H9 (cell line): Measurements from ENCODE around the gene WDFY3. TPM values are rescaled to one million over a fixed set of nuclear protein-coding genes. Genes with fewer than 3 reads are reported as not detected.

Source experiments
- DNase-seq: peaks from one replicate; pipeline ENCODE4 v3.0.0-alpha.2; 2017
- H2AFZ ChIP-seq: one replicate; pipeline ENCODE4 v1.6.1; 2013; ENCODE audit warnings: mild to moderate bottlenecking, low read length, control low read depth, moderate library complexity
- H2AK5ac ChIP-seq: 2 replicates; pipeline ENCODE4 v1.6.1; 2013; ENCODE audit warnings: low read length, control low read depth, mixed read lengths; ENCODE audit not compliant: insufficient read length
- H2BK120ac ChIP-seq: one replicate; pipeline ENCODE4 v1.6.1; 2013; ENCODE audit warnings: low read depth, mild to moderate bottlenecking, low read length, control low read depth, inconsistent platforms; ENCODE audit not compliant: poor library complexity, severe bottlenecking
- H2BK12ac ChIP-seq: 2 replicates; pipeline ENCODE4 v1.6.1; 2013; ENCODE audit warnings: low read length, control low read depth, mixed read lengths, low read depth; ENCODE audit not compliant: insufficient read length
- H2BK15ac ChIP-seq: 2 replicates; pipeline ENCODE4 v1.6.1; 2013; ENCODE audit warnings: low read depth, low read length, control low read depth
- H2BK20ac ChIP-seq: one replicate; pipeline ENCODE4 v1.6.1; 2013; ENCODE audit warnings: low read depth, mild to moderate bottlenecking, low read length, control low read depth, inconsistent platforms; ENCODE audit not compliant: poor library complexity, severe bottlenecking
- H2BK5ac ChIP-seq: 2 replicates; pipeline ENCODE4 v1.6.1; 2013; ENCODE audit warnings: low read length, control low read depth, mixed read lengths; ENCODE audit not compliant: insufficient read length
- H3K14ac ChIP-seq: 2 replicates; pipeline ENCODE4 v1.6.1; 2013; ENCODE audit warnings: low read length, control low read depth; ENCODE audit not compliant: insufficient read depth
- H3K18ac ChIP-seq: 2 replicates; pipeline ENCODE4 v1.6.1; 2013; ENCODE audit warnings: low read depth, mild to moderate bottlenecking, mixed read lengths, low read length, control low read depth; ENCODE audit not compliant: insufficient read length
- H3K23ac ChIP-seq: 2 replicates; pipeline ENCODE4 v1.6.1; 2013; ENCODE audit warnings: low read length, control low read depth, mixed read lengths, low read depth; ENCODE audit not compliant: insufficient read length
- H3K23me2 ChIP-seq: 2 replicates; pipeline ENCODE4 v1.6.1; 2013; ENCODE audit warnings: low read depth, mild to moderate bottlenecking, mixed read lengths, low read length, control low read depth; ENCODE audit not compliant: insufficient read length, poor library complexity, severe bottlenecking
- H3K27ac ChIP-seq: 2 replicates; pipeline ENCODE4 v1.5.1; 2013; ENCODE audit warnings: low read length, control low read depth, mixed read lengths, low read depth; ENCODE audit not compliant: insufficient read length
- H3K27me3 ChIP-seq: 2 replicates; pipeline ENCODE4 v1.6.1; 2013; ENCODE audit warnings: low read length, control low read depth, inconsistent platforms; ENCODE audit not compliant: insufficient read depth
- H3K4ac ChIP-seq: 2 replicates; pipeline ENCODE4 v1.6.1; 2013; ENCODE audit warnings: low read depth, mild to moderate bottlenecking, control low read depth, inconsistent platforms, low read length, moderate library complexity
- H3K4me1 ChIP-seq: 2 replicates; pipeline ENCODE4 v1.6.1; 2013; ENCODE audit warnings: low read length, control low read depth, inconsistent platforms; ENCODE audit not compliant: insufficient read depth
- H3K4me2 ChIP-seq: 2 replicates; pipeline ENCODE4 v1.6.1; 2013; ENCODE audit warnings: low read length, control low read depth, mixed read lengths; ENCODE audit not compliant: insufficient read length, insufficient read depth
- H3K56ac ChIP-seq: 2 replicates; pipeline ENCODE4 v1.6.1; 2013; ENCODE audit warnings: low read depth, mild to moderate bottlenecking, mixed read lengths, low read length, control low read depth; ENCODE audit not compliant: insufficient read length
- H3K79me1 ChIP-seq: 2 replicates; pipeline ENCODE4 v1.6.1; 2013; ENCODE audit warnings: low read depth, mild to moderate bottlenecking, moderate library complexity, low read length, control low read depth, inconsistent platforms; ENCODE audit not compliant: insufficient read depth, poor library complexity, severe bottlenecking
- H3K79me2 ChIP-seq: 2 replicates; pipeline ENCODE4 v1.6.1; 2013; ENCODE audit warnings: low read length, control low read depth, inconsistent platforms; ENCODE audit not compliant: insufficient read depth
- H3K9ac ChIP-seq: 2 replicates; pipeline ENCODE4 v1.6.1; 2013; ENCODE audit warnings: low read length, control low read depth, mixed read lengths; ENCODE audit not compliant: insufficient read length; ENCODE audit errors: extremely low read depth
- H3K9me3 ChIP-seq: one replicate; pipeline ENCODE4 v1.6.1; 2013; ENCODE audit warnings: low read depth, low read length, inconsistent platforms; ENCODE audit not compliant: control insufficient read depth
- H3T11ph ChIP-seq: one replicate; pipeline ENCODE4 v1.6.1; 2013; ENCODE audit warnings: mild to moderate bottlenecking, low read length, control low read depth, inconsistent platforms
- H4K20me1 ChIP-seq: one replicate; pipeline ENCODE4 v1.6.1; 2013; ENCODE audit not compliant: control insufficient read depth, insufficient read length, insufficient read depth
- H4K5ac ChIP-seq: 2 replicates; pipeline ENCODE4 v1.6.1; 2013; ENCODE audit warnings: low read depth, mild to moderate bottlenecking, mixed read lengths, low read length, control low read depth; ENCODE audit not compliant: insufficient read length
- H4K8ac ChIP-seq: replicated peaks from 2 replicates; pipeline ENCODE4 v1.6.1; 2013; ENCODE audit warnings: low read length, control low read depth, mixed read lengths, low read depth; ENCODE audit not compliant: insufficient read length
- H4K91ac ChIP-seq: 2 replicates; pipeline ENCODE4 v1.6.1; 2013; ENCODE audit warnings: low read depth, mild to moderate bottlenecking, moderate library complexity, mixed read lengths, low read length, control low read depth; ENCODE audit not compliant: insufficient read length
- H3K27ac Mint-ChIP-seq, 3 experiments: 2 replicates in 2 of 3; 3 replicates in 1 of 3; pipeline ENCODE4 v1.8.0; 2020 to 2021; ENCODE audit warnings: mixed read lengths in 3 of 3, mild to moderate bottlenecking in 1 of 3, moderate library complexity in 1 of 3
- H3K27me3 Mint-ChIP-seq: 2 replicates; pipeline ENCODE4 v1.8.0; 2021; ENCODE audit warnings: low read depth, mild to moderate bottlenecking, moderate library complexity, mixed read lengths
- H3K36me3 Mint-ChIP-seq, 3 experiments: 2 replicates in 2 of 3; 3 replicates in 1 of 3; pipeline ENCODE4 v1.8.0; 2020 to 2021; ENCODE audit warnings: low read depth in 3 of 3, mixed read lengths in 3 of 3; ENCODE audit not compliant: insufficient read depth in 1 of 3
- H3K4me1 Mint-ChIP-seq, 2 experiments: 2 replicates each; pipeline ENCODE4 v1.8.0; 2020; ENCODE audit warnings: mixed read lengths in 2 of 2
- H3K4me3 Mint-ChIP-seq, 2 experiments: 2 replicates in 1 of 2; 3 replicates in 1 of 2; pipeline ENCODE4 v1.8.0; 2020 to 2021; ENCODE audit warnings: mild to moderate bottlenecking in 2 of 2, mixed read lengths in 2 of 2, moderate library complexity in 1 of 2
- H3K9me3 Mint-ChIP-seq, 2 experiments: 2 replicates in 1 of 2; 3 replicates in 1 of 2; pipeline ENCODE4 v1.8.0; 2020; ENCODE audit warnings: mild to moderate bottlenecking in 2 of 2, mixed read lengths in 2 of 2, moderate library complexity in 1 of 2
- CTCF ChIP-seq: fragments of 200-600 bp; sonication (generic); conservative IDR thresholded peaks from 3 replicates; pipeline ENCODE4 v1.8.0; 2021; ENCODE audit warnings: antibody characterized with exemption, mild to moderate bottlenecking
- total RNA-seq: library from RNA; stranded (reverse); gene quantifications from 2 replicates; pipeline ENCODE4 v1.2.1, GENCODE V29; 2021

WDFY3 gene
- total RNA-seq, 1 experiment from 2014 or later, result 54.6 TPM

GRCh38 chr4:84689197-84689596 lies 277.3 kb downstream of the WDFY3 start:
- Mint-ChIP-seq H3K9me3 (no peaks in the 10 kb centered on the region), H3K36me3 (peaks cover 21 to 68% (median 58%) of the 10 kb centered on the region in 3 experiments; a peak in 6 of 7 replicates), H3K4me3 (no peak overlapping the region), H3K27me3 (no peaks in the 10 kb centered on the region), H3K4me1 (peaks cover 7 to 10% of the 10 kb centered on the region in 2 experiments), H3K27ac (no peak overlapping the region)
- no peak overlapping the region for H3K56ac ChIP-seq
- no peak overlapping the region for H2BK5ac ChIP-seq
- TF ChIP-seq CTCF, result no peak
- H3K79me2 ChIP-seq, result no peaks in the 10 kb centered on the region
- no peak overlapping the region for H3K14ac ChIP-seq
- no peak overlapping the region for H2BK20ac ChIP-seq
- H3K18ac ChIP-seq, result no peak overlapping the region
- no peak overlapping the region for H2BK15ac ChIP-seq
- H3K23me2 ChIP-seq, result no peaks in the 10 kb centered on the region
- no peaks in the 10 kb centered on the region for H3K9me3 ChIP-seq
- H2AK5ac ChIP-seq, result no peak overlapping the region
- H3K4ac ChIP-seq, result no peak overlapping the region
- DNase-seq, result no peak
- no peak overlapping the region for H2BK120ac ChIP-seq
- H3K23ac ChIP-seq, result no peak overlapping the region
- H3K27me3 ChIP-seq, result no peaks in the 10 kb centered on the region
- H3K4me2 ChIP-seq, result no peak overlapping the region
- H3K9ac ChIP-seq, result no peak overlapping the region
- no peak overlapping the region for H3K27ac ChIP-seq
- H2BK12ac ChIP-seq, result no peak overlapping the region
- no peak overlapping the region for H2AFZ ChIP-seq
- no peak overlapping the region for H4K91ac ChIP-seq
- no peak overlapping the region for H4K5ac ChIP-seq
- no peaks in the 10 kb centered on the region for H4K20me1 ChIP-seq
- H3T11ph ChIP-seq, result no peak overlapping the region
- H4K8ac ChIP-seq, result no peak overlapping the region
- H3K4me1 ChIP-seq, result no peaks in the 10 kb centered on the region; the same call in 1 of the 2 replicates
- no peaks in the 10 kb centered on the region for H3K79me1 ChIP-seq
